ENCODE measurements around the gene CCDC106.

The CCDC106 gene

DNA sequence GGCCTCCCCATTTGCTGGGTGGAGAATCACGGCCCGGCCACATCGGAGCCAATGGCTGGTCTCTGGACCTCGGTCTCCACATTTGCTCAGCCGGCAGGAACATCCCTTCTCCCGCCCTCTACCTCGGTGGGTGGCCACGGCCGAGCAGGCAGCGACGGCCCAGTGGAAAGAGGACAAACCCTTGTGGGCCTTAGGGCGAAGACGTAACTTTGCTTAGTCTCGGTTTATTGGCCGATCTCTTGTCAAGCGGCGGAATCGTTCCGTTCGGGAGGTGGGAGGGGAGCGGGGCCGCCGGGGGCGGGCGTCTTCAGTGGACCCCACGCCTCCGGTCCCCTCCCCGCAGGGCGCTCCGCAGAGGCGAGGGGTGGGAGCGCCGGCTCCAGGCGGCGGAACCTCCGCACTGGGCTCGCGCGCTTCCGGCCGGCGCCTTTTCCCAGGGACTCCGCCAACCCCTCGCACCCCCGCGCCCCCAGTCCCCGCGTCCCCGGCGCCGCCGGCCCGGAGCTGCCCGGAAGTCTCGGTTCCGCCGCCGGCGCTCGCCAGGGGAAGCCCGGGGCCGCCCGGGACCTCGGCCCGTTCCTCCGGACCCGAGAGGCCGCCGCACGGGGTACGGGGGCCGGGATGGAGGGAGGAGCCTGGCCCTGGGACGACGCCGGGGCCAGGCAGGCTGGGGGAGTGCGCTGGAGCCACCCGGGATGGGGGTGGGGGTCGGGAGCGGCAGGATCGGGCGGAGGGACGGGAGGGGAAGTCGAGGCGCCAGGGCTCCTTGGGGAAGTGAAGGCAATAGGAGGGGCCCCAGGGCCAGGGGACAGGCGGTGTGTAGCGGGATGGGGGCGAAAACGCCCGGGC is 7.2 kb upstream of the CCDC106 start, which contains the start of gene ZNF580:
Gene ZNF580, plus strand, starts transcription at position 426 of the 849 bp plus-strand sequence. CDS start 1,507 bp downstream, outside the sequence.
- Mint-ChIP-seq H3K27me3 (no peaks in the 10 kb centered on the region), H3K9me3 (no peaks in the 10 kb centered on the region), H3K27ac (peak within 1 kb of the TSS; percentile 98), H3K36me3 (peaks cover 44% of the 10 kb centered on the region), H3K4me1 (peaks cover 72% of the 10 kb centered on the region), H3K4me3 (peak within 1 kb of the TSS; percentile 88)
- peak; percentile 37 for ATAC-seq

DNA sequence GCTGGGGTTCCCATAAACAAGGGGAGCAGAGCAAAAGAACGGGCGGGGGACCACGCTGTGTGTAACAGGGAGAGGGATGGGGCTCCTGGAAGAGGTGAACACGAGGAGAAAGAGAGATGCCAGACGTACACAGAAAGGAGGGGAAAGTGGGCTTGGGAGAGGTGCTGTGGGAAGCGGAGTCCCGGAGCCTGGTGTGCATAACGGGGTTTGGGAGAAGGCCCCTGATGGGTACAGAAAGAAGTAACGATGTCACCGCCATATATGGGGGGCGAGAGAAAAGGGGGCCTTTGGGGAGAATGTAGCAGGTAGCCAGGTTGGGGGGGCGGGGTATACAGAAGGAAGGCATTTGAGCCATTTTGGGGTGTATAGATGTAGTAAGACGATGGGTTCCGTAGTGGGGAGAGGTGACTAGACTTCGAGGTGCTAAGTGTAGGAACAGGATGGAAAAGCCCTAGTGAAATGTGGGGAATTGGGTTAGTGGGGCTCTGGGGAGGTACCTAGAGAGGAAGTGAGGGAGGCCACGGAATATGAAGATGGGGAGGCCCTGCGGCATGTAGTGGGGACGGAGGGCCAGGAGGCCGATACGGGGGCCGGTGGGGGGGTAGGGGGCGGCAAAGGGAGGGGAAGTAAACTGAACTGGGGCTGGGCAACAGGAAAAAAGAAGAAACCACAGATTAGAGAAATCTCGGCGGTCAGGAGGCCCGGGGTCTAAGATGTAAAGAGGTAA is 6.4 kb upstream of the CCDC106 start:
- Mint-ChIP-seq H3K9me3 (no peaks in the 10 kb centered on the region), H3K27ac (peak overlapping the region; percentile 98), H3K4me1 (peaks cover 64% of the 10 kb centered on the region), H3K36me3 (peaks cover 41% of the 10 kb centered on the region), H3K27me3 (no peaks in the 10 kb centered on the region), H3K4me3 (peak overlapping the region; percentile 88)
- no peak for ATAC-seq

DNA sequence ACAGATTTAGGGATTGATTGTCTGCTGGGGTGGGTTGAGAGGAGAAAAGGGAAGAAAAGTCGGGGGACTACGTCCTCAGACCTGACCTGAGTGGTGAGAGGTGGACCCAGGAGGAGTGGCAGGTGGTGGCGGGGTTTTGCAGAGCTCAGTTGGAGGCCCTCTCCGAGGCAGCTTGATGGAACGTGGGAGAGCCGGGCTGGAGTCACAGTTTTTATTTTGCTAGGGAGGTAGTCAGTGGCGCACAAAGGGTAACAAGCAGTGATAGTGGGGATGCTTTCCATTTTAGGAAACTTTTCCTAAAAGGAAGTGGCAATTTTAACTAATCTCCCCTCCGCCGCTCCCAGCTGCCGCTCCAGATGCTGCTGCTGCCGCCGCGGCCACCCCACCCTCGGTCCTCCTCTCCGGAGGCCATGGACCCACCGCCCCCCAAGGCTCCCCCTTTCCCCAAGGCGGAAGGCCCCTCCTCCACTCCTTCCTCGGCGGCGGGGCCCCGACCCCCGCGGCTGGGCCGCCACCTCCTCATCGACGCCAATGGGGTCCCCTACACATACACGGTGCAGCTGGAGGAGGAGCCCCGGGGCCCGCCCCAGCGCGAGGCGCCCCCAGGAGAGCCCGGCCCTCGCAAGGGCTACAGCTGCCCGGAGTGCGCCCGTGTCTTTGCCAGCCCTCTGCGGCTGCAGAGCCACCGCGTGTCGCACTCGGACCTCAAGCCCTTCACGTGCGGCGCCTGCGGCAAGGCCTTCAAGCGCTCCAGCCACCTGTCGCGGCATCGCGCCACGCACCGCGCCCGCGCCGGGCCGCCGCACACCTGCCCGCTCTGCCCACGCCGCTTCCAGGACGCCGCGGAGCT is 5.6 kb upstream of the CCDC106 start:
- Mint-ChIP-seq H3K9me3 (no peaks in the 10 kb centered on the region), H3K4me1 (peaks cover 64% of the 10 kb centered on the region), H3K27me3 (no peaks in the 10 kb centered on the region), H3K36me3 (peaks cover 44% of the 10 kb centered on the region), H3K27ac (peak overlapping the region; percentile 98), H3K4me3 (peak overlapping the region; percentile 88)
- peak; percentile 37 for ATAC-seq

DNA sequence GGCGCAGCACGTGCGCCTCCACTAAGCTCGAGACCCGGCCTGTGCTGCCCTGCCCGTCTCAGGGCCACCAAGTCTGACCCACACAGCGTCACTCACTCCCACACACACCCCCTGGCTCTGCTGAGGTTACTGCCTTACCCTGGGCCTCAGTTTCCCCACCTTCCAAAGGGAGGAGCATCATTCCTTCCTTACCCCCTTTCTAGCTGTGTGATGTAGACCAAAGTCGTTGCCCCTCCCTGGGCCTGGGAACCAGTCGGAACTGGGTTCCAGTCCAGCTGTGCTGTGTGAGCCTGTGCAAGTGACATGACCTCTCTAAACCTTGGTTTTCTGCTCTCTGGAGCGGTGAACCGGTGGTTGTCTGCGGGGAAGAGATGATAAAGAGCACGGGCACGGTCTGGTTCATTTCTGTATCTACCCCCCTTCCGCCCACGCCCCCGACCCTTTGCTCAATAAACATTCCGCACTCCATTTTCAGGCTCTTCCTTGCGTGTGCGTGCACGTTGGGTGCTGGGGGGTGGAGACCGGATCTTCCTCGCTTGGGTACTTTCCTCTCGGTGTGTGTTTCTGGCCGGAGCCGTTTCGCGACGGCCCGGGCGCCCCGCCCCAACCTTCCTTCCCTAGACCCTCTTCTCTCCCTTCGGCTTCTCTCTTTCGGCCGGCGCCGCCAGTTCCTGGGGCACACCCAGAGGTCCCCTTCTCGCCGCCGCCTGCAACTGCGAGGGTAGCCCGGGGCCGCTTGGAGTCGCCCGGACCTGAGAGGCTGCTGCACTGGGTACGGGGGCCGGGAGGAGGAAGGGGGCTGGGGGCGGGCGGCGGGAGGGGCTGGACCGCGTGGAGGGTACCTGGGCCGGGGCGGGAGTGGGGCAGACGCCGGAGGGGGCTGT is 4.8 kb upstream of the CCDC106 start, which contains the start of gene ZNF581:
Gene ZNF581, plus strand, starts transcription at position 647 of the 884 bp plus-strand sequence. CDS start 923 bp downstream, outside the sequence.
- H3K36me3 Mint-ChIP-seq = peaks cover 37% of the 10 kb centered on the region
- H3K9me3 Mint-ChIP-seq = no peaks in the 10 kb centered on the region
- H3K4me1 Mint-ChIP-seq = peaks cover 58% of the 10 kb centered on the region
- H3K27ac Mint-ChIP-seq = peak within 1 kb of the TSS; percentile 98
- H3K4me3 Mint-ChIP-seq = peak within 1 kb of the TSS; percentile 88
- peak; percentile 65 for ATAC-seq
- no peaks in the 10 kb centered on the region for H3K27me3 Mint-ChIP-seq

DNA sequence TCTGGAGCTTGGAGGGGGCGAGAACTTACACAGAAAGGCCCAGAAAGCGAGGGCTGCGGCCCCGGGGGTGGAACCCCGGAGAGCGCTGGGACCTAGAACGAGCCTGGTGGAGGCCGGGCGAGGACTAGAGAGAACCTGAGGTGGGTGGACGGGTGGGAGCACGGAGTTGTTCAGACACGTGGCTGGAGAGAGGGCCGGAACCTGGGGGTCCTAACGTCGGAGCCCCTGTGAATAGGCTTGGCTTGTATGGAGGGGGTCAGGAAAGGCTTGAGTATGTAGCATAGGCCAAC is 4.2 kb upstream of the CCDC106 start:
- Mint-ChIP-seq H3K27me3 (no peaks in the 10 kb centered on the region), H3K36me3 (peaks cover 38% of the 10 kb centered on the region), H3K27ac (peak overlapping the region; percentile 98), H3K9me3 (no peaks in the 10 kb centered on the region), H3K4me1 (peaks cover 62% of the 10 kb centered on the region), H3K4me3 (peak overlapping the region; percentile 88)
- ATAC-seq = no peak

DNA sequence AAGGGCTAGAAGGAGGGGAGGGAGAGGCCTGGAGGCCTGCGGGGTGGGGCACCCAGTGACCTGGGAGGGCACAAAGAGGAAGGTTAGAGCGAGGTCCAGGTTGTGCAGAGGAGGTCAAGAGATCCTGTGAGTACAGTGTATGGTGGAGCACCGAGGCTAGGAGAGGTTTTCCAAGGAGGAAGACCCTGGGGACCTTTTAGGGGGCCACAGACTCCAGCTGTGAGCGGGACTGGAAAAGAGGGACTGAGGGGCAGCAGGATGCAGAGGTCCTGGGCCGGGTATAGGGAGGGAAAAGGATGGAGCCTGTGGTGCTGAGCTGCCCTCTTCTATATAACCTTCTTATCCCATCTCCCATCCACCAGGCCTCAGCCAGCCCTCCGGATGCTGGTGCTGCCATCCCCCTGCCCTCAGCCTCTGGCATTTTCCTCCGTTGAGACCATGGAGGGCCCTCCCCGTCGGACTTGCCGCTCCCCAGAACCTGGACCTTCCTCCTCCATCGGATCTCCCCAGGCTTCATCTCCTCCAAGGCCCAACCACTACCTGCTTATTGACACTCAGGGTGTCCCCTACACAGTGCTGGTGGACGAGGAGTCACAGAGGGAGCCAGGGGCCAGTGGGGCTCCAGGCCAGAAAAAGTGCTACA is 3.7 kb upstream of the CCDC106 start:
- H3K4me3 Mint-ChIP-seq = peak overlapping the region; percentile 88
- peaks cover 38% of the 10 kb centered on the region for H3K36me3 Mint-ChIP-seq
- no peak for ATAC-seq
- H3K9me3 Mint-ChIP-seq = no peaks in the 10 kb centered on the region
- H3K27ac Mint-ChIP-seq = peak overlapping the region; percentile 98
- H3K27me3 Mint-ChIP-seq = no peaks in the 10 kb centered on the region
- H3K4me1 Mint-ChIP-seq = peaks cover 67% of the 10 kb centered on the region

DNA sequence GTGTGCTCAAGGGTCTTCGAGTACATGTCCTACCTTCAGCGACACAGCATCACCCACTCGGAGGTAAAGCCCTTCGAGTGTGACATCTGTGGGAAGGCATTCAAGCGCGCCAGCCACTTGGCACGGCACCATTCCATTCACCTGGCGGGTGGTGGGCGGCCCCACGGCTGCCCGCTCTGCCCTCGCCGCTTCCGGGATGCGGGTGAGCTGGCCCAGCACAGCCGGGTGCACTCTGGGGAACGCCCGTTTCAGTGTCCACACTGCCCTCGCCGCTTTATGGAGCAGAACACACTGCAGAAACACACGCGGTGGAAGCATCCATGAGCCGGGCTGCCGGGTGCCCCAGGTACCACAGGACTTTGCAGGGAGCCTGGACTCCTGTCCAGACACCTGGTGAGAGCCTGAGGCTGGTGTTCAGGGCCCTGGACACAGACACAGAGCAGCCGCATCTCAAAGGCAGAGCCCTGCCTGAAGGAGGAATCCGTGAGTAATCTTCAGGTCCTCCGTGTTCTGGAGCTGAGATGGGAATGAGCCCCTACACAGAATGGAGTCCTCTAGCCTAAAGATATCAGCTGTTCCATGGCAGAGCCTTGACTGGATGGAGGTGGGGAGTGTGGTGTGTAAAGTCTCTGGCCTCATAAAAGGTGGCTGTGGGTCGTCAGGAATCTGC is 3.0 kb upstream of the CCDC106 start:
- no peak for ATAC-seq
- H3K27ac Mint-ChIP-seq = peak overlapping the region; percentile 98
- H3K27me3 Mint-ChIP-seq = no peaks in the 10 kb centered on the region
- peaks cover 73% of the 10 kb centered on the region for H3K4me1 Mint-ChIP-seq
- H3K9me3 Mint-ChIP-seq = no peaks in the 10 kb centered on the region
- peaks cover 44% of the 10 kb centered on the region for H3K36me3 Mint-ChIP-seq
- H3K4me3 Mint-ChIP-seq = peak overlapping the region; percentile 88

DNA sequence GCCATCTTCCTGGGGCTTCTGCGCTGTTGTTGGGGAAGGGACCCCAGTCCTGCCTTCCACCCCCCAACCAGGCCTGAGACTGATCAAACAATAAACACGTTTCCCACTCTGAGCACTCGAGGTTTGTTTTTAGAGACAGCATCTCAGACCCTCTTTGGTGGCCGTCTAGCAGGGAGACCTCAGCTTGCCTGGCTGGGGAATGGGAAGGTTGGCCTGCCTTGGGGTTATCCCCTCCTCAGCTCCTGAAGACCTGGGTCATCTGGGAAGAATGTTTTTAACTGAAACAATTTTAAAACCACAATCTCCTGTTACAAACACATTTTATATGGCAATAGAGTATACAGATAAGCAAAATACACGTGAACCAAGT is 2.5 kb upstream of the CCDC106 start:
- Mint-ChIP-seq H3K9me3 (no peaks in the 10 kb centered on the region), H3K4me1 (peaks cover 73% of the 10 kb centered on the region), H3K4me3 (peak overlapping the region; percentile 88), H3K27me3 (no peaks in the 10 kb centered on the region), H3K27ac (peak overlapping the region; percentile 98), H3K36me3 (peaks cover 49% of the 10 kb centered on the region)
- ATAC-seq = no peak

DNA sequence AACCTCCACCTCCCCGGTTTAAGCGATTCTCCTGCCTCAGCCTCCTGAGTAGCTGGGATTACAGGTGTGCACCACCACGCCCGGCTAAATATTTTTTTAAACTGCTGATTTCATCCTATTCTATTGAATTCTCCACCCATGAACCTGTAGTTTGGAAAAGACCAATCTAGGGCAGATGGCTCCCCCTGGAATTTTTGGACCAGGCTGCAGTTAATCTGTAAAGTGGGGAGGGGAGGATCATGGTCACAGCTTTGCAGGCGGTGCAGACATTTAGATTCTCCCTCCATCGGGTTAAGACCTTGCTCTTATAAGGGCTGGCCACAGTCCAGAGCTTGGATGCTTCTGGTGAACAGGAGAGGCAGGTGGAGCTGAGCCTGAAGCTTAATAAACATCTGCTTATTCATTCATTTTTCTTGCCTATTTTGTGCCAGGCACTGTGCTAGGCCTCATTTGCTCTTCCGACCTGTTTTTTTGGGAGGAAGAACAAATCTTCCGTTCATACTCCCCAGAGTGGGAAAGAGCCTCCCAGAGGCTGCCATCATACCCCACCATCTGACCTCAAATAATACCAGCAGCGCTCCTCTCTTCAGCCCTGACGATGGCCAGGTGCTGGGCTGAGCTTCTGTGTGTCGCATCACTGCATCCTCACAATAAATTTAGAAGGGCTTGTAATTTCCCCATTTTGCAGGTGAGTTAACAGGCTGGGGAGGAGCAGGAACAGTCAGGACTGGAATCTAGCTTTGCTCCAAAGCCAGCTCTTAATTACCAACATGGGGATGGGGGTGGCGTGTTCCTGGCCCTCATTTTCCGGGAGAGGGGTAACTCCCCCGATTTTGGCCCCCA is 902 bp upstream of the CCDC106 start:
- peak overlapping the region; percentile 96 for H3K4me3 Mint-ChIP-seq
- H3K27ac Mint-ChIP-seq = peak overlapping the region; percentile 97
- peaks cover 73% of the 10 kb centered on the region for H3K4me1 Mint-ChIP-seq
- H3K9me3 Mint-ChIP-seq = no peaks in the 10 kb centered on the region
- ATAC-seq = peak; percentile 9
- H3K36me3 Mint-ChIP-seq = peaks cover 63% of the 10 kb centered on the region
- H3K27me3 Mint-ChIP-seq = no peaks in the 10 kb centered on the region

DNA sequence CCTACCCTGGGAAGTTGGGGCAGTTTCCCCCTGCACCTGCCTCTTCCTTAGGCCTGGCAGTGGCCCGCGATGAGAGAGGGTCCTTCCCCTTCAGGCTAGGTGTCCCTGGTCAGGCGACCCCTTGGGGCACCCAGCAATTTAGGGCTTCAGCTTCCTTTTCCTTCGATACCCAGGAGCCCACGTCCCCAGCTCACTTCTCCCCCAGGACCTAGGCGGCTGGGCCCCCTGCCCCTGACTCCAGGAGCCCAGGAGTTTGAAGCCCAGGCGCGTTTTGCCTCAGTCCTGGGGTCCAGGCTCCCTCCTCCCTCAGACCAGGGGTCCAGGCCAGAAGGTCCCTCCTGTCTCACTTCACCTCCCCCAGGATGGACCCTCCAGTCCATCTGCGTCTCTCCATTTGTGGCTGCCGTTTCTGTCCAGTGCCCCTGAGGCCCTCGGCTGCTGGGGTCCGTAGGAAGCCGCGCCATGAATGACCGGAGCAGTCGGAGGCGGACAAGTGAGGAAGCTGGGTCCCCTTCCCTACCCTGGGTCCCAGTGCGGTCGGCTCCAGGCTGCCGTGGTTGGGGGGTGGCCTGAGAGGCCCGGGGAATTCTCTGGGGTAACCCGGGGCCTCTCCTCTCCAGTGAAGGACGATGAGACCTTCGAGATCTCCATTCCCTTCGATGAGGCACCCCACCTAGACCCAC is 714 bp downstream of the CCDC106 start:
- H3K27me3 Mint-ChIP-seq = no peaks in the 10 kb centered on the region
- peak overlapping the region; percentile 95 for H3K4me3 Mint-ChIP-seq
- peaks cover 64% of the 10 kb centered on the region for H3K4me1 Mint-ChIP-seq
- peak overlapping the region; percentile 97 for H3K27ac Mint-ChIP-seq
- H3K9me3 Mint-ChIP-seq = no peaks in the 10 kb centered on the region
- no peak for ATAC-seq
- H3K36me3 Mint-ChIP-seq = peaks cover 61% of the 10 kb centered on the region

DNA sequence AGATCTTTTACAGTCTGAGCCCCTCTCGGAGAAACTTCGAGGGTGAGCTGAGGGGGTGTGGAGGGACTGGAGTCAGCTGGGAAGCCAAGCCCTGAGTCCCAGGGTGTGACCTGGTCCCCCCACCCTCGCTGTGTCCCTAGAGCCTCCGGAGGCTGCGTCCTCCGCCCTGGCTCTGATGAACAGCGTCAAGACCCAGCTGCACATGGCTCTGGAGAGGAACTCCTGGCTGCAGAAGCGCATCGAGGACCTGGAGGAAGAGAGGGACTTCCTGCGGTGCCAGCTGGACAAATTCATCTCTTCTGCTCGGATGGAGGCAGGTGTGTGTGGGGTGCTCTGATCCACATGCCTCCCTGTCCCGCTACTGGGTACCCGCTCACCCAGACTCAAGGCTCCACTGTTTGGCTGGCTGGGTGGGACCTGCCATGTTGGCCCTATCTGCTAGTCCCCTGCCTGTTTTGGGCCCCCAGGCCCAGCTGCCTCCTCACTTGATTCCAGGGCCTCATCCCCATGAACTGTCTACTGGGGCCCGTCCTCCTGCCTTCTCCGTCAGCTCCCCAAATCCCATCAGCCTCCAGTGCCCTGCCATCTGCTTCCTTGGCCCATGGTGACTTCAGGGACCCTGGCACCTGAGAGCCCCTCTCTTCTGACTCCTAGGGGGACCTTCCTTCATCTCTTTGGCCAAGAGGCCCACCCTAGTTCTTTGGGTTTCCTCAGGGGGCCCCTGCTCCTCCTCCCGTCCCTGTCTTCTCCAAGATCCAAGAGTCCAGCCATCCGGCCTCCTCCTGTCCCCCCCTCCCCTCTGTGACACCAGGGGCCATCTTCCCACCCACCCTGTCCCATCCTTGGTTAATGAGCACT is 1.5 kb downstream of the CCDC106 start:
- H3K4me3 Mint-ChIP-seq = peak overlapping the region; percentile 95
- no peaks in the 10 kb centered on the region for H3K9me3 Mint-ChIP-seq
- peak overlapping the region; percentile 97 for H3K27ac Mint-ChIP-seq
- H3K4me1 Mint-ChIP-seq = peaks cover 57% of the 10 kb centered on the region
- no peak for ATAC-seq
- H3K36me3 Mint-ChIP-seq = peaks cover 59% of the 10 kb centered on the region
- no peaks in the 10 kb centered on the region for H3K27me3 Mint-ChIP-seq

DNA sequence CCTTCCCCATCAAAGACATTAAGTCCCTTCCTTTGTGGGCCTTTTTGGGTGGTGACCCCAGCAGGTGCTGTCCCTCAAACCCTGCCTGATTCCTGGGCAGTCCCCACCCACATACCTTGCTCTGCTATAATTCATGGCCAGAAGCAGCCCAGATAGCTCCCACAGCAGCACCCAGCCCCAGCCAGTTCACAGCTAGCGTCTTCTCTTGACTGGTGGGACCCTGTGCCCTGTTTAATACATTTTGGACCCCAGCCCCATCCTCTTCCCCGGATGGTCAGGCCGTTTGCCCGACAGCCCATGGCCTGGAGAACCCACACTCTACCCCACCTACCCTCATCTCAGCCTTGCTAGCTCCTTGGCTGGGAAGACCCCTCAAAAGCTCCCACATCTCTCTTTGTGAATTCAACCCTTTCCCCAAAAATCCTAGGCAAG is 2.1 kb downstream of the CCDC106 start:
- Mint-ChIP-seq H3K27me3 (no peaks in the 10 kb centered on the region), H3K9me3 (no peaks in the 10 kb centered on the region), H3K27ac (peak overlapping the region; percentile 97), H3K36me3 (peaks cover 54% of the 10 kb centered on the region), H3K4me1 (peaks cover 51% of the 10 kb centered on the region), H3K4me3 (peak overlapping the region; percentile 95)
- no peak for ATAC-seq

All from stimulated activated memory B cell treated with anti-CD40 and anti-IgM and Interleukin-4, amounts not matched to agents 10 μg/mL and 1 μg/mL and 100 μg/mL, for 72 hours (primary cell).